Upper lobe of left lung (tissue), 6 donors: Measurements from ENCODE around the gene SLC25A20. TPM values are rescaled to one million over a fixed set of nuclear protein-coding genes. Genes with fewer than 3 reads are reported as not detected.
"Not testable (repeated sequence)": the region's sequence is repeated elsewhere in the genome, so short reads cannot be mapped to it uniquely, and the experiment has no call there.

ENCODE experiments used
- ATAC-seq, 2 donors: fragments of 200-7000 bp; cut with Tn5 transposase; one replicate each; pipeline ENCODE4 v1.9.1; 2022; ENCODE audit warnings: mild to moderate bottlenecking in 2 of 2, moderate library complexity in 2 of 2; ENCODE audit not compliant: low FRiP score in 2 of 2
- DNase-seq, 2 donors: peaks; one replicate each; pipeline ENCODE4 v3.0.0-alpha.2; 2019 to 2020
- H3K27ac ChIP-seq, 4 donors: fragments of 200-600 bp; sonication (generic); one replicate each; pipeline ENCODE4 v1.5.1; 2016 to 2019
- H3K27me3 ChIP-seq, 4 donors: fragments of 200-600 bp; sonication (generic); one replicate each; pipeline ENCODE4 v1.5.1; 2017 to 2019
- H3K36me3 ChIP-seq, 4 donors: fragments of 200-600 bp; sonication (generic); one replicate each; pipeline ENCODE4 v1.5.1; 2016 to 2019
- H3K4me1 ChIP-seq, 4 donors: fragments of 200-600 bp; sonication (generic); one replicate each; pipeline ENCODE4 v1.5.1; 2018 to 2019
- H3K4me3 ChIP-seq, 4 donors: fragments of 200-600 bp; sonication (generic); one replicate each; pipeline ENCODE4 v1.5.1; 2017 to 2019; ENCODE audit warnings: mild to moderate bottlenecking in 2 of 4, moderate library complexity in 1 of 4
- H3K9me3 ChIP-seq, 4 donors: fragments of 200-600 bp; sonication (generic); one replicate each; pipeline ENCODE4 v1.5.1; 2018 to 2019
- CTCF ChIP-seq, 6 experiments: fragments of 450-650 bp in 4 of 6; fragments of 200-600 bp in 2 of 6; sonication (generic) in 2 of 6; IDR thresholded peaks; one replicate each; pipeline ENCODE4 v1.5.1; 2016 to 2019; ENCODE audit warnings: antibody characterized with exemption in 6 of 6
- EP300 ChIP-seq, 4 donors: sonication (generic); formaldehyde crosslinking; IDR thresholded peaks; one replicate each; pipeline ENCODE4 v1.5.1; 2017; ENCODE audit warnings: antibody characterized with exemption in 4 of 4, control low read depth in 2 of 4
- POLR2A ChIP-seq, 4 donors: fragments of 450-650 bp; IDR thresholded peaks; one replicate each; pipeline ENCODE4 v1.5.1; 2016 to 2017; ENCODE audit warnings: antibody characterized with exemption in 4 of 4, mild to moderate bottlenecking in 2 of 4
- POLR2AphosphoS5 ChIP-seq, 2 donors: sonication (generic); formaldehyde crosslinking; IDR thresholded peaks; one replicate each; pipeline ENCODE4 v1.5.1; 2017; ENCODE audit warnings: antibody characterized with exemption in 2 of 2
- WGBS, 2 donors: methylation state at CpG; one replicate each; pipeline ENCODE4 v1.1.5; 2017 to 2018; 5-methylcytosine and 5-hydroxymethylcytosine counted together
- total RNA-seq, 6 donors: library from RNA; depleted of rRNA in 4 of 6; stranded (reverse); fragments of >200 nt in 4 of 6; gene quantifications; one replicate each; pipeline versions ENCODE4 v1.1.0 to v1.2.1, GENCODE V29; 2016 to 2021
- donor health status: DM: no; HTN: no; CAD: no; lungs with moderate emphysema.
- donor health status: DM: no; HTN: yes; CAD: no; lungs with severe emphysema.

Gene SLC25A20
- total RNA-seq, 6 donors from 2014 or later: 15.1 to 32.7 (median 19.2) TPM

- H3K27ac ChIP-seq: peak overlapping the region; percentile 93 to 99 (median 98)
- H3K36me3 ChIP-seq: peaks cover 0 to 18% (median 12%) of the 10 kb centered on the region in 4 donors
- WGBS, 2 donors: 0 to 1% methylated on average over 40 to 50 of the region's 54 CpGs
- peaks cover 19 to 33% (median 23%) of the 10 kb centered on the region in 4 donors for H3K4me1 ChIP-seq
- peak; percentile 47 to 72 for ATAC-seq
- H3K27me3 ChIP-seq: no peaks in the 10 kb centered on the region
- H3K9me3 ChIP-seq: no peaks in the 10 kb centered on the region
- peak in 1 of 2 donors; percentile 44 for DNase-seq
- TF ChIP-seq POLR2AphosphoS5 (IDR thresholded peaks at IDR 0.05): no peak
- TF ChIP-seq CTCF (IDR thresholded peaks at IDR 0.05): no peak
- TF ChIP-seq EP300 (IDR thresholded peaks at IDR 0.05): no peak
- no peak for TF ChIP-seq POLR2A (IDR thresholded peaks at IDR 0.05)
- peak overlapping the region; percentile 69 to 94 (median 87) for H3K4me3 ChIP-seq
Observed at GRCh38 chr3:48919215-48920138, 20.8 kb upstream of the SLC25A20 start.

GRCh38 chr3:48918388-48919214 is 19.9 kb upstream of the SLC25A20 start, which contains the start of gene ARIH2:
Gene ARIH2, plus strand, starts transcription at chr3:48918842. Its CDS starts 8,717 bp downstream, at chr3:48927559.
- Histone ChIP-seq H3K4me3 (peak within 1 kb of the TSS; percentile 69 to 94 (median 87)), H3K36me3 (peaks cover 0 to 9% (median 4%) of the 10 kb centered on the region in 4 donors), H3K9me3 (no peaks in the 10 kb centered on the region), H3K27me3 (no peaks in the 10 kb centered on the region), H3K27ac (peak within 1 kb of the TSS; percentile 93 to 99 (median 98)), H3K4me1 (peaks cover 19 to 33% (median 23%) of the 10 kb centered on the region in 4 donors)
- ATAC-seq: peak; percentile 98
- TF ChIP-seq CTCF (IDR thresholded peaks at IDR 0.05) (peak; percentile 8 to 55 (median 24)), POLR2A (IDR thresholded peaks at IDR 0.05) (peak in 3 of 4 donors; percentile 80 to 91 (median 90)), EP300 (IDR thresholded peaks at IDR 0.05) (peak in 2 of 4 donors; percentile 61 to 74), POLR2AphosphoS5 (IDR thresholded peaks at IDR 0.05) (peak; percentile 87 to 91)
- peak; percentile 95 to 98 for DNase-seq
- WGBS, 2 donors: 0 to 1% methylated on average over 15 to 49 of the region's 97 CpGs

- no peak for ATAC-seq
Observed at GRCh38 chr3:48915296-48915695, 16.6 kb upstream of the SLC25A20 start.

GRCh38 chr3:48907026-48907425 is 8.3 kb upstream of the SLC25A20 start:
- ATAC-seq, H3K27ac ChIP-seq, H3K36me3 ChIP-seq, H3K4me3 ChIP-seq, H3K4me1 ChIP-seq, DNase-seq, H3K27me3 ChIP-seq, H3K9me3 ChIP-seq: not testable (repeated sequence)
- 90 to 97% methylated on average over 13 of the region's 13 CpGs for WGBS, 2 donors

More at GRCh38 chr3:48915296-48915695, 16.6 kb upstream of the SLC25A20 start:
- Histone ChIP-seq H3K9me3 (no peaks in the 10 kb centered on the region), H3K27me3 (no peaks in the 10 kb centered on the region), H3K36me3 (no peaks in the 10 kb centered on the region), H3K27ac (no peak overlapping the region), H3K4me1 (peaks cover 13 to 21% (median 14%) of the 10 kb centered on the region in 4 donors), H3K4me3 (no peak overlapping the region)
- 80 to 83% methylated on average over 1 of the region's 1 CpG for WGBS, 2 donors
- no peak for DNase-seq
- no peak for TF ChIP-seq CTCF (IDR thresholded peaks at IDR 0.05)
- no peak for TF ChIP-seq POLR2A (IDR thresholded peaks at IDR 0.05)
- TF ChIP-seq EP300 (IDR thresholded peaks at IDR 0.05): no peak
- TF ChIP-seq POLR2AphosphoS5 (IDR thresholded peaks at IDR 0.05): no peak

GRCh38 chr3:48899273-48899672 is 591 bp upstream of the SLC25A20 start:
- Histone ChIP-seq H3K4me3 (peak overlapping the region in 3 of 4 donors; percentile 59 to 83 (median 80)), H3K27me3 (no peaks in the 10 kb centered on the region), H3K4me1 (peaks cover 12 to 24% (median 17%) of the 10 kb centered on the region in 4 donors), H3K36me3 (no peaks in the 10 kb centered on the region), H3K27ac (peak overlapping the region; percentile 75 to 88 (median 86)), H3K9me3 (no peaks in the 10 kb centered on the region)
- DNase-seq (no peak), ATAC-seq (no peak)
- 55 to 68% methylated on average over 4 of the region's 4 CpGs for WGBS, 2 donors
- no peak for TF ChIP-seq POLR2AphosphoS5 (IDR thresholded peaks at IDR 0.05)
- TF ChIP-seq POLR2A (IDR thresholded peaks at IDR 0.05): no peak
- TF ChIP-seq CTCF (IDR thresholded peaks at IDR 0.05): no peak
- TF ChIP-seq EP300 (IDR thresholded peaks at IDR 0.05): no peak
